SK-N-SH treated with all-trans-retinoic acid at 6 μM for 48 hours (cell line): ENCODE results near the gene ATF6.

Experiments used
- ATAC-seq: fragments of 200-7000 bp; cut with Tn5 transposase; 3 replicates; pipeline ENCODE4 v1.9.1; 2020; ENCODE audit warnings: mild to moderate bottlenecking, moderate library complexity
- ARNTL ChIP-seq: fragments of 450-650 bp; formaldehyde crosslinking; IDR thresholded peaks from 2 replicates; pipeline ENCODE4 v1.5.0; 2020; ENCODE audit warnings: low read depth, mild to moderate bottlenecking, moderate library complexity, borderline replicate concordance
- CSRNP3 ChIP-seq: fragments of 250-450 bp; sonication (Bioruptor Pico); IDR thresholded peaks from 2 replicates; pipeline ENCODE4 v1.5.1; 2021; ENCODE audit warnings: mild to moderate bottlenecking, moderate library complexity
- ESRRG ChIP-seq: fragments of 250-450 bp; sonication (Bioruptor Pico); IDR thresholded peaks from 2 replicates; pipeline ENCODE4 v1.6.1; 2021; ENCODE audit warnings: mild to moderate bottlenecking
- GLIS3 ChIP-seq: fragments of 250-450 bp; sonication (Bioruptor Pico); IDR thresholded peaks from 2 replicates; pipeline ENCODE4 v1.5.0; 2020; ENCODE audit warnings: mild to moderate bottlenecking, moderate library complexity
- ISL1 ChIP-seq: fragments of 250-450 bp; sonication (Bioruptor Pico); IDR thresholded peaks from 2 replicates; pipeline ENCODE4 v2.1.2; 2022; ENCODE audit warnings: mild to moderate bottlenecking, moderate library complexity
- PPARA ChIP-seq: fragments of 250-450 bp; sonication (Bioruptor Pico); IDR thresholded peaks from 2 replicates; pipeline ENCODE4 v1.5.0; 2020; ENCODE audit warnings: mild to moderate bottlenecking, borderline replicate concordance
- TOX ChIP-seq: fragments of 250-450 bp; sonication (Bioruptor Pico); IDR thresholded peaks from 2 replicates; pipeline ENCODE4 v1.8.0; 2021; ENCODE audit warnings: mild to moderate bottlenecking, moderate library complexity, borderline replicate concordance
- ZFP30 ChIP-seq: fragments of 450-650 bp; formaldehyde crosslinking; IDR thresholded peaks from 2 replicates; pipeline ENCODE4 v1.5.0; 2022; ENCODE audit warnings: mild to moderate bottlenecking, moderate library complexity
- ZNF70 ChIP-seq: fragments of 450-650 bp; formaldehyde crosslinking; IDR thresholded peaks from 2 replicates; pipeline ENCODE4 v1.5.0; 2020; ENCODE audit warnings: mild to moderate bottlenecking, moderate library complexity
- TF ChIP-seq, protein P1 (sequence below): fragments of 250-450 bp; sonication (Bioruptor Pico); IDR thresholded peaks from 2 replicates; pipeline ENCODE4 v1.8.0; 2021; ENCODE audit warnings: low read depth, mild to moderate bottlenecking, moderate library complexity, borderline replicate concordance
- TF ChIP-seq, protein P2 (sequence below): fragments of 250-450 bp; sonication (Bioruptor Pico); IDR thresholded peaks from 2 replicates; pipeline ENCODE4 v1.8.0; 2020; ENCODE audit warnings: mild to moderate bottlenecking, moderate library complexity, borderline replicate concordance

ATF6 gene

DNA sequence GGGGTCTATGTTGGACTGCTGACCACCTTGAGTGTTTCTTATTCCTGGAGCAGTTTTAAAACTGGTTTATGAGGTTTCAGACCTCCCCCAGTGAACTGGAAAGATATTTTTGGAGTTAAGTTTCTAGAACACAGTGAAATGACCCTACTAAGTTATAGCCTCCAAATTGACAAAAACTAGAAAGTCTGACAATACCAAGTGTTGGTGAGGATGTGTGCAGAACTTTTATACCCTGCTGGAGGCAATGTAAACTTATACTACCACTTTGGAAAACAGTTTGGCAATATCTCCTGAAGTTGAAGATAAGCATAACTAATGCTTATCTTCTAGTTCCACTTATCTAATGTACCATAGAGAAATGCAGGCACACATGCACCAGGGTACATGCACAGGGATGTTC, 247.2 kb downstream of the ATF6 start:
- no peak for ATAC-seq
- TF ChIP-seq, protein P1, sequence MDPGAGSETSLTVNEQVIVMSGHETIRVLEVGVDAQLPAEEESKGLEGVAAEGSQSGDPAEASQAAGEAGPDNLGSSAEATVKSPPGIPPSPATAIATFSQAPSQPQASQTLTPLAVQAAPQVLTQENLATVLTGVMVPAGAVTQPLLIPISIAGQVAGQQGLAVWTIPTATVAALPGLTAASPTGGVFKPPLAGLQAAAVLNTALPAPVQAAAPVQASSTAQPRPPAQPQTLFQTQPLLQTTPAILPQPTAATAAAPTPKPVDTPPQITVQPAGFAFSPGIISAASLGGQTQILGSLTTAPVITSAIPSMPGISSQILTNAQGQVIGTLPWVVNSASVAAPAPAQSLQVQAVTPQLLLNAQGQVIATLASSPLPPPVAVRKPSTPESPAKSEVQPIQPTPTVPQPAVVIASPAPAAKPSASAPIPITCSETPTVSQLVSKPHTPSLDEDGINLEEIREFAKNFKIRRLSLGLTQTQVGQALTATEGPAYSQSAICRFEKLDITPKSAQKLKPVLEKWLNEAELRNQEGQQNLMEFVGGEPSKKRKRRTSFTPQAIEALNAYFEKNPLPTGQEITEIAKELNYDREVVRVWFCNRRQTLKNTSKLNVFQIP (CRISPR knock-in tag) = no peak
- TF ChIP-seq PPARA (no peak), ISL1 (CRISPR knock-in tag) (no peak), GLIS3 (CRISPR knock-in tag) (no peak), ARNTL (CRISPR knock-in tag) (no peak), ZFP30 (CRISPR knock-in tag) (no peak), CSRNP3 (no peak), ESRRG (CRISPR knock-in tag) (no peak), ZNF70 (CRISPR knock-in tag) (no peak), TOX (CRISPR knock-in tag) (no peak)
- TF ChIP-seq, protein P2, sequence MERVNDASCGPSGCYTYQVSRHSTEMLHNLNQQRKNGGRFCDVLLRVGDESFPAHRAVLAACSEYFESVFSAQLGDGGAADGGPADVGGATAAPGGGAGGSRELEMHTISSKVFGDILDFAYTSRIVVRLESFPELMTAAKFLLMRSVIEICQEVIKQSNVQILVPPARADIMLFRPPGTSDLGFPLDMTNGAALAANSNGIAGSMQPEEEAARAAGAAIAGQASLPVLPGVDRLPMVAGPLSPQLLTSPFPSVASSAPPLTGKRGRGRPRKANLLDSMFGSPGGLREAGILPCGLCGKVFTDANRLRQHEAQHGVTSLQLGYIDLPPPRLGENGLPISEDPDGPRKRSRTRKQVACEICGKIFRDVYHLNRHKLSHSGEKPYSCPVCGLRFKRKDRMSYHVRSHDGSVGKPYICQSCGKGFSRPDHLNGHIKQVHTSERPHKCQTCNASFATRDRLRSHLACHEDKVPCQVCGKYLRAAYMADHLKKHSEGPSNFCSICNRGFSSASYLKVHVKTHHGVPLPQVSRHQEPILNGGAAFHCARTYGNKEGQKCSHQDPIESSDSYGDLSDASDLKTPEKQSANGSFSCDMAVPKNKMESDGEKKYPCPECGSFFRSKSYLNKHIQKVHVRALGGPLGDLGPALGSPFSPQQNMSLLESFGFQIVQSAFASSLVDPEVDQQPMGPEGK (CRISPR knock-in tag) = no peak
